ACC112 (cell line): Measurements from ENCODE around the gene MUC20.
"Not testable (repeated sequence)": the region's sequence is repeated elsewhere in the genome, so short reads cannot be mapped to it uniquely, and the experiment has no call there.

ENCODE experiments used
- H2AFZ ChIP-seq: fragments of 200-600 bp; sonication (generic); one replicate; pipeline ENCODE4 v1.6.0; 2017; ENCODE audit warnings: antibody characterized with exemption, low read length; ENCODE audit not compliant: unreplicated experiment
- H3K27ac ChIP-seq: fragments of 200-600 bp; sonication (generic); 2 replicates; pipeline ENCODE4 v1.5.1; 2014; ENCODE audit warnings: low read depth, mild to moderate bottlenecking, antibody characterized with exemption, low read length, moderate library complexity
- H3K27me3 ChIP-seq: fragments of 200-600 bp; sonication (generic); 2 replicates; pipeline ENCODE4 v1.6.1; 2014; ENCODE audit warnings: mild to moderate bottlenecking, antibody characterized with exemption, low read length, moderate library complexity, mixed read lengths; ENCODE audit not compliant: insufficient read depth
- H3K36me3 ChIP-seq: fragments of 200-600 bp; sonication (generic); 2 replicates; pipeline ENCODE4 v1.6.1; 2016; ENCODE audit warnings: mild to moderate bottlenecking, antibody characterized with exemption, low read length, moderate library complexity, mixed read lengths; ENCODE audit not compliant: insufficient read depth
- H3K4me1 ChIP-seq: fragments of 200-600 bp; sonication (generic); one replicate; pipeline ENCODE4 v1.6.1; 2016; ENCODE audit warnings: low read length, mixed read lengths; ENCODE audit not compliant: insufficient read depth, unreplicated experiment, control insufficient read depth
- H3K4me3 ChIP-seq: fragments of 200-600 bp; sonication (generic); 2 replicates; pipeline ENCODE4 v1.5.1; 2014; ENCODE audit warnings: mild to moderate bottlenecking, low read depth, low read length
- H3K79me2 ChIP-seq: fragments of 200-600 bp; sonication (generic); one replicate; pipeline ENCODE4 v1.6.0; 2016; ENCODE audit warnings: low read length; ENCODE audit not compliant: control insufficient read depth, unreplicated experiment, insufficient read depth

The MUC20 gene

DNA sequence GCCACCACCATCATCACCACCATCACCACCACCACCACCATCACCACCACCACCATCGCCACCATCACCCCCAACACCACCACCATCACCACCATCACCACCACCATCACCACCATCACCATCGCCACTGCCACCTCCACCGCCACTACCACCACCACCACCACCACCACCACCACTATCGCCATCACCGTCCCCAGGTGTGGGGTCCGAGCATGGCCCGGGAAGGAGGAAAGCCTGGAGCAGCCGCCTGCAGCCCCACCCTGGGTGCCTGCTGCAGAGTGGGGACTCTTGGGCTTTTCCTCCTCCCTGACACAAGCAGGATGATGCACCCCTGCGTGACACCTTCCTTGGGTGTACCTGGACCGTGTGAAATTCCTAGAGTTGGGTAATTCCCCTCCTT, 47.0 kb downstream of the MUC20 start:
- no peaks in the 10 kb centered on the region for H3K36me3 ChIP-seq
- H3K4me3 ChIP-seq: no peak overlapping the region
- no peaks in the 10 kb centered on the region for H3K27me3 ChIP-seq
- H3K4me1 ChIP-seq: no peaks in the 10 kb centered on the region
- no peak overlapping the region for H2AFZ ChIP-seq
- H3K79me2 ChIP-seq: no peaks in the 10 kb centered on the region
- H3K27ac ChIP-seq: no peak overlapping the region

DNA sequence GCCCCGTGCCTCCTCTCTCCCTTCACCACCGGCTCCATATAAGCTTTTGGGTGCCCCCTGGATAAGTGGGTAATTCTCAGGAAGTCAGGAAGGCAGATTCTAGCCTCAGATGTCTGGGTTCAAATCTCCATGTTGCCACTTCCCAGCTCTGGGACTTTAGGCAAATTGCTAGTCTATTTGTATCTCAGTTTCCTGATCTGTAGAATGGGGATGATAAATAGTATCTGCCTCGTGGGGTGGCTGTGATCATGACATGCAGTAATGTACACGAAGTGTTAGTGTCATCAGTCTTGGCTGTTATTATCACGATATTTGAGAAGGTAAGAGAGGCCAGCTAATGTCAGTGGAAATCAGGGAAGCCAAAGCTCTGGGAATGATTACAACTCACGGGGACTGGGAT, 47.6 kb downstream of the MUC20 start:
- H3K27me3 ChIP-seq: no peaks in the 10 kb centered on the region
- no peaks in the 10 kb centered on the region for H3K79me2 ChIP-seq
- no peak overlapping the region for H2AFZ ChIP-seq
- H3K4me1 ChIP-seq: no peaks in the 10 kb centered on the region
- no peak overlapping the region for H3K27ac ChIP-seq
- no peak overlapping the region for H3K4me3 ChIP-seq
- H3K36me3 ChIP-seq: no peaks in the 10 kb centered on the region

DNA sequence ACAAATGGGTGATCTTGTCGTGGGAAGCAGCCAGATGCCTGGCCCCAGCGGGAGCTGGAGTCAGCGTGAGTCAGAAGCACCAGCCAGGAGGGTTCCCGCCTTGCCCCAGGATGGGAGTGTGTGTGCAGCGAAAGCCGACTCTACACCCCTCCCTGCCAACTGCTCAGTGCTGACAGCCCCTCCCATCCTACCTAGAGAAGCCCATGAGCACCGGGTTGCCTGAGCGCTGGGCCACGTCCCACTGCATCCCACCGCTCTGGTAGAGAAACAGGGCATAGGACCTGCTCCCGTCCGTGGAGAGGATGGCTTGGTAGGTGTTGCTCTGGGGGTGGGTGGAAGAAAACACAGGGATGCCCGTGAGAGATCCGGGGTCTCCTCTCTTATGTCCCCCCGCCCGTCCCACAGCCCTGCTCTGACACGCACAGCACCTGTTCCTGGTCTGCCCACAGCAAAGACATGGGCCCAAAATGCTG, 48.1 kb downstream of the MUC20 start:
- Histone ChIP-seq H3K36me3 (no peaks in the 10 kb centered on the region), H2AFZ (no peak overlapping the region), H3K27me3 (no peaks in the 10 kb centered on the region), H3K4me1 (no peaks in the 10 kb centered on the region), H3K79me2 (no peaks in the 10 kb centered on the region), H3K4me3 (no peak overlapping the region), H3K27ac (no peak overlapping the region)

DNA sequence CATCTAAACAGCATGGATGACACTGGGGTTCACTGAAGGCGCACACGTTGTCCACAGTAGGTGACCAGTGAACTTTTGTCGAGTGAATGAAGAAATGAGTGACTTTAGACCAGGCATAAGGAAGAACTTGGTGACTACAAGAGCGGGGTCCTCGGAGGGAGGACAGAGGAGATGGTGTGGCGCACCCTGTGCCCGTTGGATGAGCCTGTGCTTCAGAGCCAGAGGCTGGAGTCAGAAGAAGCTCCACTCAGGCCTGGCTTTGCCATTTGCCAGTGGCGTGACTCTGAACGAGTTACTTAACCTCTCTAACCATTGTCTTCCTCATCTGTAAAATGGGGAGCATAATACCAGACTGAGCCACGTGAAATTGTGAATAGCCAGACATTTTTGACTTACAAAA, 48.8 kb downstream of the MUC20 start:
- Histone ChIP-seq H3K27ac (no peak overlapping the region), H3K4me1 (no peaks in the 10 kb centered on the region), H3K36me3 (no peaks in the 10 kb centered on the region), H3K27me3 (no peaks in the 10 kb centered on the region), H2AFZ (no peak overlapping the region), H3K4me3 (no peak overlapping the region), H3K79me2 (no peaks in the 10 kb centered on the region)

DNA sequence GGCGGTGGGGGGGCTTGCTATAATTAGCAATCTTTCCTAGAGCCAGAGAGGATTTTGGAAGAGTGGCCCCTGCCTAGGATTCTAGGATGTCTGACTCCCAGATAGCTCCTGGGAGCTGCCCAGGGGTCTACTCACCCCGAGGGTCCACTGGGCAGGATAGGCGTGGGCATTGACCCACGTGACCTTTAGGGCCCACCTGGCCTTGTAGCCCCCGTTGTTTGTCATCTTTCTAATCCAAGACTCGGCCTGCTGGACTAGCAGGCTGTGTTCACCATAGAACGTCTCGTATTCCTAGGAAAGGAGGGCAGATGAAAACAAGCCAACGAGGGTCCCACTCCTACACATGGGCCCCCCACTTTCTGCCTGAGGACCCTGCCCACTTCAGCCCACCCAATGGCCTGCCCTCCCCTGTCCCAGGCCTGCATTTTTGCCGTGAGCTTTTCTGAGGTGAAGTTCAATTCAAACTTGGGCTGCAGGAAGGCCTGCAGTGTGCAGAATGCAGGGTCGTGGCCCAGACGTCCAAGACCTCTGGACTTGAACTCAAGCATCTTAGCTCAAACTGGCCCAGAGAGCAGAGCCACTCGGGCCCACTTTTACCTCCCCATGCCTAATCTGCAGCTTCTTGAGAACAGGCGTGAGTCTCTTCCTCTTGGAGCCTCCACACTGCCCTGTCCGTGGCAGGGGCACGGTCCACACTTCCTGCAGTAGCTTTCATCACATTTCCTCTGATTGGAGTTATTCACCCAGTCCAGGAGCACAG, 49.5 kb downstream of the MUC20 start:
- Histone ChIP-seq H3K36me3 (no peaks in the 10 kb centered on the region), H3K4me1 (no peaks in the 10 kb centered on the region), H3K27me3 (no peaks in the 10 kb centered on the region), H3K27ac (no peak overlapping the region), H2AFZ (no peak overlapping the region), H3K4me3 (no peak overlapping the region), H3K79me2 (no peaks in the 10 kb centered on the region)

DNA sequence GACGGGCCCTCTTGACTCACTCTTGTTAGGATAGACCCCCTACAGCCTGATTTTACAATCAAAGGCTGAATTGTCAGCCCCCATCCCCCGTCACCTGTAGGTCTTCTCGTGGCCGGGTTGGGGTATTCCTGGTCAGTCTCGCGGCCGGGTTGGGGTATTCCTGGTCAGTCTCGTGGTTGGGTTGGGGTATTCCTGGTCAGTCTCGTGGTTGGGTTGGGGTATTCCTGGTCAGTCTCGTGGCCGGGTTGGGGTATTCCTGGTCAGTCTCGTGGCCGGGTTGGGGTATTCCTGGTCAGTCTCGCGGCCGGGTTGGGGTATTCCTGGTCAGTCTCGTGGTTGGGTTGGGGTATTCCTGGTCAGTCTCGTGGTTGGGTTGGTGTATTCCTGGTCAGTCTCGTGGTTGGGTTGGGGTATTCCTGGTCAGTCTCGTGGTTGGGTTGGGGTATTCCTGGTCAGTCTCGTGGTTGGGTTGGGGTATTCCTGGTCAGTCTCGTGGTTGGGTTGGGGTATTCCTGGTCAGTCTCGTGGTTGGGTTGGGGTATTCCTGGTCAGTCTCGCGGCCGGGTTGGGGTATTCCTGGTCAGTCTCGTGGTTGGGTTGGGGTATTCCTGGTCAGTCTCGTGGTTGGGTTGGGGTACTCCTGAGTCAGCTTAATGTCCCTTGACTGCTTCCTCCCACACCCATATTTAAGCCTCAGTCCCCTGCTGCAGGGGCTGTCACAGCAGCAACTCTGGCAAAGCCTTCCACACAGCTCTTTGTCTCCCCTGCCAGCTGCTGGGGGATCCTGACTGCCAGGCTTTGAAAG, 50.3 kb downstream of the MUC20 start:
- not testable (repeated sequence) for H3K4me1 ChIP-seq, H3K79me2 ChIP-seq, H3K27me3 ChIP-seq, H2AFZ ChIP-seq, H3K27ac ChIP-seq, H3K4me3 ChIP-seq, H3K36me3 ChIP-seq

DNA sequence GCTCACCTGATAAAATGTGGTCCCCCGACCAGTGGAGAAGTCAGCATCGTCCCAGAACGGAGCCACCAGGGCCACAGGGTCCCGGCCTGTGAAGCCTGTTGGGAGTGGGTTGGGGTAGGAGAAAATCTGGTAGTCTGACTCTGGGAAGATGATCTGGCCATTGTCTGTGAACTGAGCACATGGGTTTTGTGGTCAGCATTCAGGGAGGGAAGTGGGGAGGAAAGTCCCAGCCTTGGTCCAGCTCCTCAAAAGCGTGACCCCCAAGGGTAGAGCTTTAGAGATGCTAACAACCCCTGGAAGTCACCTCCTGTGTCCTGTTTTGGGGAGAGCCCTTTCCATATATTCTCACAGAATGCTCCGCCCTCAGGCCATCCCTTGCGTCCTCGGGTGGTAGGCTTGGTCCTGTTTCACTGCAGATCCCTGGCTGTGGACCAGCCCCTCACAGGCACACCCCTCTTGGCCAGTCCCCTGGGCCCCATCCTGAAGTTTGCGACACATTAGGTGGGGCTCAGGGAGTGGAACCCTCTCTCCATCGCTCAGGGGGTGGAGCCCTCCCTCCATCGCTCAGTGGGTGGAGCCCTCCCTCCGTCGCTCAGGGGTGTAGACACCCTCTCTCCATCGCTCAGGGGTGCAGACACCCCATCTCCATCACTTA, 51.0 kb downstream of the MUC20 start:
- H3K4me1 ChIP-seq: no peaks in the 10 kb centered on the region
- no peaks in the 10 kb centered on the region for H3K36me3 ChIP-seq
- H2AFZ ChIP-seq: no peak overlapping the region
- H3K27ac ChIP-seq: no peak overlapping the region
- H3K79me2 ChIP-seq: no peaks in the 10 kb centered on the region
- H3K27me3 ChIP-seq: no peaks in the 10 kb centered on the region
- H3K4me3 ChIP-seq: no peak overlapping the region

DNA sequence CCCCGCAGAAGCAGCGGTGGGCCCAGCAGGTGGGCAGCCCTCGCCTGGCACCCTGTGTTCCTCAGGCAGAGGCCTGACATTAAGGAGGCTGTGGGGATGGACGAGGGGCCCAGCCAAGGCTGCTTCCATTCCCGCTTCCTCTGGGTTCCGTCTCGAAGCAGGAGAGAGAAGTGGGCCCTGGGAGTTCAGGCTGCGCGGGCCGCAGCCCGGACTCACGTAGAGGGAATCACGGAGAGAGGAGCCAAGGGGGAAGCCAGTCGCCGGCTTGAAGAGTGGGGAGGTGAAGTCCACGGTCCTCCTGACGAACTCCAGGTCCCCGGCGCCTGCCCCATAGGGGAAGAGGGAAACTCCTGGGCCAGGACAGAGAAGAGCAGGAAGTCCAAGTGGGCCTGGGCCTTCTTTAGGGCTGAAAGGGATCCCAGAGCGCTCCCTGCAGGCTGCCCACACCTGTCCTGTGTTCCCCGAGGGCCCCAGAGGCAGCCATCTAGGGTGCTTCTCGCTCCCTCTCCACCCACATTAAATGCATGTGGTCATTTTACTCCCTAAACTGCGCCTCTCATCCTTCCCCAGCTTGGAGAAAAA, 53.3 kb downstream of the MUC20 start:
- Histone ChIP-seq H3K27me3 (no peaks in the 10 kb centered on the region), H3K79me2 (no peaks in the 10 kb centered on the region), H3K27ac (no peak overlapping the region), H3K4me1 (no peaks in the 10 kb centered on the region), H3K36me3 (no peaks in the 10 kb centered on the region), H3K4me3 (no peak overlapping the region), H2AFZ (no peak overlapping the region)

DNA sequence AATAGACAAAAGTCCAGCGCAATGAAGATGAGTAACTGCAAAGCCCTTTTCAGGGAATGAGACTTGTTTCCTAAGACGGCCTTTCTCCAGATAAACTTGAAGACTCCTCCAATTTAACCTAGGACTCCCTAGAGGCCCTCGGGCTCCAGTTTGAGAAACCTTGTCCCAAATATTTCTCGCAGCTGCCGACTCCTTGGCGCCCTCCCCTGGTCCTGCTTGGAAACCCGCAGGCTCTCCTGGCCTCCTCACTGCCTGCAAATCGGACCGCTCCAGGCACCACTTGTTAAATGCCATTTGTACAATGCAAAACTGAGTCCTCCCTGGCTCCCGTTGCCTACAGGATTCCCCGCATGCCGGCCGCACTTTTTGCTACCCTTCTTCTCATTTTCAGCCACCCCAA, 54.1 kb downstream of the MUC20 start:
- Histone ChIP-seq H2AFZ (no peak overlapping the region), H3K27ac (no peak overlapping the region), H3K4me3 (no peak overlapping the region), H3K27me3 (no peaks in the 10 kb centered on the region), H3K36me3 (no peaks in the 10 kb centered on the region), H3K4me1 (no peaks in the 10 kb centered on the region), H3K79me2 (no peaks in the 10 kb centered on the region)

DNA sequence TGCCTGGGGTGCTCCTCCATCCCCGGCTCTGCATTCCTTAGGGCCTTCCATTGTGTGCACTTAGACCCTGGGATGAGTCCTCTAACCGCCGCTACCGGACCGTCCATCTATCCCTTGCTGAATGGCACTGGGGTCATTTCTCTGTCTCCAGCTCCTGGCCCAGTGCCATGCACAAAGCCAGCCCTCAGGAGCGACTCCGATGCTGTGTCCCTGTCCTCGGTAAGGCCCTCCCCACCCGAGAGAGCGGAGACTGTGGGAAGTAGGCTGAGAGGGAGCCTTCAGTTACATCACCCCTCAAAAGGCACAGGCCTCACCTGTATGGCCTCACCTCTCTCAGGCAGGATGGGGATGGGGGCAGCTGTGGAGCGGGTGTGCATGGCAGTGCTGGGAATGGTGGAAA, 57.2 kb downstream of the MUC20 start:
- Histone ChIP-seq H3K27ac (no peak overlapping the region), H3K79me2 (no peaks in the 10 kb centered on the region), H3K36me3 (no peaks in the 10 kb centered on the region), H3K27me3 (no peaks in the 10 kb centered on the region), H3K4me3 (no peak overlapping the region), H2AFZ (no peak overlapping the region), H3K4me1 (no peaks in the 10 kb centered on the region)
